HL-60/S4 treated with retinoic acid at 250 ng/mL for 4 days and 3 days (cell line): ENCODE measurements around the gene RAB44.

ENCODE experiments used
- in situ Hi-C: fragments of 300-500 bp; cut with MboI; formaldehyde crosslinking; loops from 2 replicates; pipeline ENCODE4 v1.7.0; 2022; ENCODE audit warnings: low sequenced_read_pairs

The RAB44 gene

DNA sequence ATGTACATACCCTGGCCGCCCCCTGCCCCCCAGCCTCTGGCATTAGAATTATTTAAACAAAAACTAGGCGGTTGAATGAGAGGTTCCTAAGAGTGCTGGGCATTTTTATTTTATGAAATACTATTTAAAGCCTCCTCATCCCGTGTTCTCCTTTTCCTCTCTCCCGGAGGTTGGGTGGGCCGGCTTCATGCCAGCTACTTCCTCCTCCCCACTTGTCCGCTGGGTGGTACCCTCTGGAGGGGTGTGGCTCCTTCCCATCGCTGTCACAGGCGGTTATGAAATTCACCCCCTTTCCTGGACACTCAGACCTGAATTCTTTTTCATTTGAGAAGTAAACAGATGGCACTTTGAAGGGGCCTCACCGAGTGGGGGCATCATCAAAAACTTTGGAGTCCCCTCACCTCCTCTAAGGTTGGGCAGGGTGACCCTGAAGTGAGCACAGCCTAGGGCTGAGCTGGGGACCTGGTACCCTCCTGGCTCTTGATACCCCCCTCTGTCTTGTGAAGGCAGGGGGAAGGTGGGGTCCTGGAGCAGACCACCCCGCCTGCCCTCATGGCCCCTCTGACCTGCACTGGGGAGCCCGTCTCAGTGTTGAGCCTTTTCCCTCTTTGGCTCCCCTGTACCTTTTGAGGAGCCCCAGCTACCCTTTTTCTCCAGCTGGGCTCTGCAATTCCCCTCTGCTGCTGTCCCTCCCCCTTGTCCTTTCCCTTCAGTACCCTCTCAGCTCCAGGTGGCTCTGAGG, 11.5 kb upstream of the RAB44 start:
- in situ Hi-C loops: no loop called here

- in situ Hi-C loops: no loop called here
Observed at GRCh38 chr6:36686668-36687513, 10.7 kb upstream of the RAB44 start.

- in situ Hi-C loops: no loop called here
Observed at GRCh38 chr6:36688063-36688738, 9.4 kb upstream of the RAB44 start.

GRCh38 chr6:36688739-36689075, 8.9 kb upstream of the RAB44 start:
- in situ Hi-C loops: no loop called here

- in situ Hi-C loops: no loop called here
Observed at GRCh38 chr6:36691011-36691410, 6.6 kb upstream of the RAB44 start.

DNA sequence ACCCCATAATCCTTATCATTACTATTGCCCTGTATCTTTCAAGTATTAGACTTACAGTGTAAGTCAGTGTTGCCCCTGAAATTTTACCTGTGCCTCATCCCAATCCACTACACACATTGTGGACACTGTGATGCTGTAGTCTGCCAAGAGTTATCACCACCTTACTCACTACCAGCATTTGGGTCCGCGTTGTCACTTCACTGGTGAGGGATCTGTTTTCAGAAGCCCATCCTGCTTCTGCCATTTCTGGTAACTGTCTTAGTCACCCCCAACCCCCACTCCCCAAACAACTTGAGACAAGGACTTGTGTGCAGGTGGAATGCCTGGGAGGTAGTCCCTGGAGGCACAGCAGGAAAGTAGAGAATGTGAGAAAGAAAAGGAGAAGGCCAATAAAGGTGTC, 6.0 kb upstream of the RAB44 start:
- in situ Hi-C loops: no loop called here

DNA sequence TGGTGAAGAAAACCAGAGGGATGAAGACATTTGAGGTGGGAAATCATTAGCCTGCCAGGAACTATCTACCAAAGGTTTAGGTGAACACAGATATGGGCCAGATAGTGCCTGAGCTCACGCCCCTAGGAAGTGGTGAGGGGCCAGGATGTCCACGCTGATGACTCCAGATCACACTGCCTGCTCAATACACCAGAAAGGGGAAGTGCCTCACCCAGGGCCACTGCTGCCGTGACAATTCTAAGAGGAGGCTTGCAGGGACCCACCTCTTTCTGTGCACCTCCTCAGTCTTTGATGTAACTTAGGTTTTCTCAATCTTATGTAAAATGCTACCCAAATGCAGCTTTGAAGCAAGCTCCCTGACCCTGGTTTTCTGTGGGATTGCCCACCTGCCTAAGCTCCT, 5.4 kb upstream of the RAB44 start:
- in situ Hi-C loops: no loop called here

GRCh38 chr6:36692861-36693702, 4.5 kb upstream of the RAB44 start:
- in situ Hi-C loops: no loop called here

- in situ Hi-C loops: no loop called here
Observed at GRCh38 chr6:36694616-36695015, 3.0 kb upstream of the RAB44 start.

- in situ Hi-C loops: no loop called here
Observed at GRCh38 chr6:36695414-36695813, 2.2 kb upstream of the RAB44 start.

DNA sequence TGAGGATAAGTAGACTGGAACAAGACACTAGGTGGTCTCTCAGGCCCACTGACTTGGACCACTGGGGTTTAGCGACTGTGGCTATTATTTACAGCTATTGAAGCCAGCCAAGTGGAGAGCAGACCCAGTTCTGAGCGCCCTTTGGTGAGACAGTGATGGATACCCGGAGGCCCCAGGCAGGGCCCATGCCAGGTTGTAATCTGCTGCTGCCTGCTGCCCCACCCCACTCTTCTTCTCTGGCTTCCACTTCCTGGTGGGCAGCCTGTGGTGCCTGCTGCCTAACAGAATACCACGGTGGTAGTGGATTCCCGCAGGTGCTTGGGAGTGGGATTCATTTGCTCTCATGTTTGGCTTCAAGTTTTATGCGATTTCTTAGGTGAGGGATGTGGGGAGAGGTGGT, 570 bp downstream of the RAB44 start:
- in situ Hi-C loops: no loop called here

DNA sequence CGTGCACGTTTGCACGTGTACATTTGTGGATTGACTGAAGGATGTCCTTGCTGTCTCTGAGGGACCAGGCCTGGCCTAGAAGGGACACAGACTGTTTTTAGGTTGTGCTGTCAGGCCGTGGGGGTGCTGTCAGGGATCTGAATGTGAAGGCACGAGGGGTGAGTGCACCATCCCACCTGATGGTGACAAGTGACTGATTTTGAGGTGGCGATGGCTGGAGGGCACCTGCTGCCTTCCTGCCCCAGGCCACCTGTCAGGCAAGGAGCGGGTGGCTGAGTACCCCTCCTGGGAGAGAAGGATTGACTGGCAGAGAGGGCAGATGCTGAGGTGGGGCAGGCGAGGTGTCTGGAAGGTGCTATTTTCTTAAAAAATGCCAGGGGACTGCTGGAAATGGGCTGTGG, 1.2 kb downstream of the RAB44 start:
- in situ Hi-C loops: no loop called here

- in situ Hi-C loops: no loop called here
Observed at GRCh38 chr6:36699348-36699747, 1.7 kb downstream of the RAB44 start.

DNA sequence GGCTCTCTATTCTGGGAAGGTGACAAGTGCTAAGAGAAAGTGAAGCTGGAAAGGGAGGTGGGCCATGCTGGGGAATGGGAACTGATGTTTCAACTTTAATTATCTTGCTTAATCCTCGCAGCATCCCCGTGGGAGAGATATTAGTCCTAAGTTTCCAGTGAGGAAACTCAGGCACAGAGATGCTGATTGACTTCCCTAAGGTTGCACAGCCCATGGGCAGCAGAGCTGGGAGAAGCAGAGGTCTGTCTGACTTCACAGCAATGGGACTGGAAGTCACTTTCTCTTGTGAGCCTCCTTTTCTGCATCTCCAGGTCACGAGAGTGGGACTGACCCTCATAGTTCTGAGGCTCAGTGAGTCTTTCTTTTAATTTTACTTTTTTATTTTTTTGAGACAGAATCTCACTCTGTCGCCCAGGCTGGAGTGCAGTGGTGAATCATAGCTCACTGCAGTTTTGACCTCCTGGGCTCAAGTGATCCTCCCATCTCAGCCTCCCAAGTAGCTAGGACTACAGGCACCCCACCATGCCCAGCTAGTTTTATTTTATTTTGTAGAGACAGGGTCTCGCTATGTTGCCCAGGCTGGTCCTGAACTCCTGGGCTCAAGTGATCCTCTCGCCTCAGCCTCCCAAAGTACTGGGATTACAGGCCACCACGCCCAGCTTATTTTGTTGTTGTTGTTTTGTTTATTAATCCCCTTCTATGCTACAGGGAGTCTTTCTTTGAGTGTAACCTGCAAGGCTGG, 2.6 kb downstream of the RAB44 start:
- in situ Hi-C loops: no loop called here

GRCh38 chr6:36700831-36701230, 3.2 kb downstream of the RAB44 start:
- in situ Hi-C loops: no loop called here

GRCh38 chr6:36701401-36701991, 3.9 kb downstream of the RAB44 start:
- in situ Hi-C loops: no loop called here

- in situ Hi-C loops: no loop called here
Observed at GRCh38 chr6:36702656-36703055, 5.0 kb downstream of the RAB44 start.

DNA sequence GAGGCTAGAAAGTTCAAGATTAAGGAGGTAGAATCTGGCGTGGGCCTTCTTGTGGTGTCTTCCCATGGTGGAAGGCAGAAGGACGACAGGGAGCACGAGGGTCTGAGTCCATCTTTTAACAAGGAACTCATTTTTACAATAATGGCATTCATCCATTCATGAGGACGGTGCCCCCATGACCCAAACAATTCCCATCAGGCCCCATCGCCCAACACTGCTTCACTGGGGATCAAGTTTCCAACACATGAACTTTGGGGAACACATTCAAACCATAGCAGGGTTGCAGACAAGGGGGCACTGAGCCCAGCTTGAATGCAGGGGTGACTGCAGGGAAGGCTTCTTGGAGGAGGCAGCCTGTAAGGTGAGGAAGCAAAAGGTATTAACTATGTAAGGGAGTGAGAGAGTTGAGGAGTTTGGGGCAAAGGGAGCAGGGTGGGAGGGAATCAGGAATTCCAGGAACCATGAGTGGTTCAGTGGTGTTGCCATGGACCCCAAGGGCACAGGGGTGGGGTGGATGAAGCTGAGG, 5.5 kb downstream of the RAB44 start:
- in situ Hi-C loops: no loop called here

GRCh38 chr6:36703982-36704381, 6.4 kb downstream of the RAB44 start:
- in situ Hi-C loops: no loop called here
